Heart left ventricle (tissue), 13 donors: Measurements from ENCODE around the gene SBSN.

Source experiments
- CTCF ChIP-seq, 12 donors: fragments of 200-600 bp; sonication (generic) in 4 of 12; IDR thresholded peaks; one replicate each; pipeline versions ENCODE4 v1.5.0 to v1.8.0; 2018 to 2022; ENCODE audit warnings: antibody characterized with exemption in 12 of 12, mild to moderate bottlenecking in 5 of 12
- POLR2A ChIP-seq, 2 donors: fragments of 450-650 bp; IDR thresholded peaks; one replicate each; pipeline ENCODE4 v1.6.1; 2017; ENCODE audit warnings: antibody characterized with exemption in 2 of 2, mild to moderate bottlenecking in 2 of 2, moderate library complexity in 2 of 2
- donor health status: ischemic (EF 13 %, LVEDD 7.1; RV severe dilation, severe dysfunction).
- donor health status: DM: no; HTN: yes; CAD: no.
- donor health status: DM: no; HTN: no; CAD: no.
- donor health status: ischemic (EF 25% LVEDD 6.9; RV normal size, moderate dysfunction).
- donor health status: ischemic (EF 25% LVEDD 5.7; RV mildly dilated, moderate dysfunction).
- donor health status: ischemic (EF 35%, LVEDD 5.7; RV mildly dilated, moderate dysfunction).
- donor health status: nonischemic (EF 11% LVEDD 7.7; RV severe dilation, severe dysfunction).
- donor health status: DM: yes; HTN: yes; CAD: no.
- donor health status: PGD.
- donor health status: ischemic (EF 29% LVEDD 5.4; RV normal size, mild dysfunction).
- donor health status: nonischemic (EF 23%, LVEDD 6.1; RV moderate dilation, normal function).

GRCh38 chr19:35506011-35506410 lies 22.1 kb downstream of the SBSN start:
- no peak for TF ChIP-seq CTCF (IDR thresholded peaks at IDR 0.05)
- no peak for TF ChIP-seq POLR2A (IDR thresholded peaks at IDR 0.05)
